HEK293 (cell line): ENCODE measurements around the gene CHAC1.
A peak's percentile ranks its signal among the peaks of the same experiment; 100 is the strongest.

Experiments used
- CTCF ChIA-PET: fragments of 350-600 bp; formaldehyde crosslinking; extraction: SDS; loops from one replicate; lab custom pipeline; 2021; ENCODE audit warnings: antibody characterized with exemption; lab: Yijun Ruan, JAX
- POLR2A ChIA-PET: fragments of 300-600 bp; formaldehyde crosslinking; extraction: SDS; loops from one replicate; lab custom pipeline; 2020; ENCODE audit warnings: antibody characterized with exemption, inconsistent platforms; lab: Yijun Ruan, JAX
- H3K27ac ChIP-seq: fragments of 200-500 bp; sonication (Bioruptor generic); 2 replicates; pipeline ENCODE4 v1.5.1; 2014; ENCODE audit warnings: low read depth, low read length, control low read depth, inconsistent platforms; ENCODE audit errors: extremely low read depth
- H3K36me3 ChIP-seq, 2 experiments: fragments of 200-500 bp in 1 of 2; sonication (Bioruptor generic) in 1 of 2; 1 replicate in 1 of 2; 2 replicates in 1 of 2; pipeline ENCODE4 v1.5.1; 2014 to 2017; ENCODE audit warnings: inconsistent platforms in 2 of 2, low read length in 2 of 2; ENCODE audit not compliant: control insufficient read depth in 2 of 2, insufficient read depth in 1 of 2
- H3K4me1 ChIP-seq: fragments of 200-500 bp; sonication (Bioruptor generic); 2 replicates; pipeline ENCODE4 v1.5.1; 2014; ENCODE audit warnings: mild to moderate bottlenecking, low read length, inconsistent platforms; ENCODE audit not compliant: control insufficient read depth, insufficient read depth
- H3K4me3 ChIP-seq: 2 replicates; pipeline ENCODE4 v1.5.1; 2011; ENCODE audit warnings: low read depth, mild to moderate bottlenecking, control low read depth, low read length, moderate library complexity
- H3K9me3 ChIP-seq: fragments of 200-500 bp; sonication (Bioruptor generic); 2 replicates; pipeline ENCODE4 v1.5.1; 2014; ENCODE audit warnings: low read depth, low read length, inconsistent platforms; ENCODE audit not compliant: control insufficient read depth, insufficient read depth
- GFI1B ChIP-seq: fragments of 450-650 bp; formaldehyde crosslinking; IDR thresholded peaks from 2 replicates; pipeline ENCODE4 v1.5.1; 2016; ENCODE audit warnings: missing biosample characterization, missing genetic modification characterization
- HIC1 ChIP-seq: fragments of 450-650 bp; formaldehyde crosslinking; IDR thresholded peaks from 2 replicates; pipeline ENCODE4 v1.5.1; 2016; ENCODE audit warnings: missing biosample characterization, missing genetic modification characterization
- HOXC10 ChIP-seq: sonication (generic); formaldehyde crosslinking; IDR thresholded peaks from 2 replicates; pipeline ENCODE4 v1.8.1; 2023; ENCODE audit warnings: mild to moderate bottlenecking, missing genetic modification reagents
- KLF1 ChIP-seq: fragments of 450-650 bp; formaldehyde crosslinking; IDR thresholded peaks from 2 replicates; pipeline ENCODE4 v1.5.1; 2016; ENCODE audit warnings: missing biosample characterization, missing genetic modification characterization
- MEIS1 ChIP-seq: sonication (generic); formaldehyde crosslinking; IDR thresholded peaks from 2 replicates; pipeline ENCODE4 v1.8.1; 2022; ENCODE audit warnings: missing genetic modification reagents, mild to moderate bottlenecking, borderline replicate concordance
- SP7 ChIP-seq: fragments of 450-650 bp; formaldehyde crosslinking; IDR thresholded peaks from 2 replicates; pipeline ENCODE4 v1.5.1; 2016; ENCODE audit warnings: missing biosample characterization, missing genetic modification characterization
- ZFHX2 ChIP-seq: fragments of 450-650 bp; formaldehyde crosslinking; conservative IDR thresholded peaks from 2 replicates; pipeline ENCODE4 v1.5.1; 2016; ENCODE audit warnings: missing biosample characterization, missing genetic modification characterization
- ZFP41 ChIP-seq: fragments of 450-650 bp; formaldehyde crosslinking; IDR thresholded peaks from 2 replicates; pipeline ENCODE4 v1.5.1; 2016; ENCODE audit warnings: missing biosample characterization, missing genetic modification characterization, borderline replicate concordance
- ZIC2 ChIP-seq: fragments of 450-650 bp; formaldehyde crosslinking; IDR thresholded peaks from 2 replicates; pipeline ENCODE4 v1.5.1; 2016; ENCODE audit warnings: missing biosample characterization, missing genetic modification characterization
- ZNF155 ChIP-seq: fragments of 450-650 bp; formaldehyde crosslinking; IDR thresholded peaks from 2 replicates; pipeline ENCODE4 v1.5.1; 2016; ENCODE audit warnings: missing biosample characterization, missing genetic modification characterization
- ZNF248 ChIP-seq: fragments of 450-650 bp; formaldehyde crosslinking; IDR thresholded peaks from 2 replicates; pipeline ENCODE4 v1.5.1; 2017; ENCODE audit warnings: missing biosample characterization, missing genetic modification characterization
- ZNF311 ChIP-seq: fragments of 450-650 bp; formaldehyde crosslinking; IDR thresholded peaks from 2 replicates; pipeline ENCODE4 v1.5.1; 2017; ENCODE audit warnings: missing biosample characterization, missing genetic modification characterization, borderline replicate concordance
- ZNF560 ChIP-seq: fragments of 450-650 bp; formaldehyde crosslinking; IDR thresholded peaks from 2 replicates; pipeline ENCODE4 v1.5.1; 2017; ENCODE audit warnings: missing biosample characterization, missing genetic modification characterization, borderline replicate concordance
- ZNF571 ChIP-seq: fragments of 450-650 bp; formaldehyde crosslinking; IDR thresholded peaks from 2 replicates; pipeline ENCODE4 v1.5.0; 2017; ENCODE audit warnings: missing biosample characterization, missing genetic modification characterization
- ZNF76 ChIP-seq: fragments of 450-650 bp; formaldehyde crosslinking; IDR thresholded peaks from 2 replicates; pipeline ENCODE4; 2016; ENCODE audit warnings: low read depth, missing biosample characterization, missing genetic modification characterization, borderline replicate concordance
- ZSCAN23 ChIP-seq: fragments of 450-650 bp; formaldehyde crosslinking; IDR thresholded peaks from 2 replicates; pipeline ENCODE4 v1.5.1; 2016; ENCODE audit warnings: missing biosample characterization, missing genetic modification characterization
- TF ChIP-seq, protein P1 (sequence below): fragments of 450-650 bp; formaldehyde crosslinking; IDR thresholded peaks from 2 replicates; pipeline ENCODE4 v1.5.1; 2016; ENCODE audit warnings: missing biosample characterization, missing genetic modification characterization
- TF ChIP-seq, protein P2 (sequence below): fragments of 450-650 bp; formaldehyde crosslinking; IDR thresholded peaks from 2 replicates; pipeline ENCODE4 v1.5.1; 2017; ENCODE audit warnings: missing biosample characterization, missing genetic modification characterization
- TF ChIP-seq, protein P3 (sequence below): fragments of 450-650 bp; formaldehyde crosslinking; conservative IDR thresholded peaks from 2 replicates; pipeline ENCODE4 v1.5.1; 2016; ENCODE audit warnings: low read depth, missing biosample characterization, missing genetic modification characterization
- TF ChIP-seq, protein P4 (sequence below): fragments of 450-650 bp; formaldehyde crosslinking; IDR thresholded peaks from 2 replicates; pipeline ENCODE4 v1.5.1; 2016; ENCODE audit warnings: missing biosample characterization, missing genetic modification characterization

Gene CHAC1

GRCh38 chr15:40929660-40930429 is 23.4 kb upstream of the CHAC1 start (continued):
- TF ChIP-seq, protein P1, sequence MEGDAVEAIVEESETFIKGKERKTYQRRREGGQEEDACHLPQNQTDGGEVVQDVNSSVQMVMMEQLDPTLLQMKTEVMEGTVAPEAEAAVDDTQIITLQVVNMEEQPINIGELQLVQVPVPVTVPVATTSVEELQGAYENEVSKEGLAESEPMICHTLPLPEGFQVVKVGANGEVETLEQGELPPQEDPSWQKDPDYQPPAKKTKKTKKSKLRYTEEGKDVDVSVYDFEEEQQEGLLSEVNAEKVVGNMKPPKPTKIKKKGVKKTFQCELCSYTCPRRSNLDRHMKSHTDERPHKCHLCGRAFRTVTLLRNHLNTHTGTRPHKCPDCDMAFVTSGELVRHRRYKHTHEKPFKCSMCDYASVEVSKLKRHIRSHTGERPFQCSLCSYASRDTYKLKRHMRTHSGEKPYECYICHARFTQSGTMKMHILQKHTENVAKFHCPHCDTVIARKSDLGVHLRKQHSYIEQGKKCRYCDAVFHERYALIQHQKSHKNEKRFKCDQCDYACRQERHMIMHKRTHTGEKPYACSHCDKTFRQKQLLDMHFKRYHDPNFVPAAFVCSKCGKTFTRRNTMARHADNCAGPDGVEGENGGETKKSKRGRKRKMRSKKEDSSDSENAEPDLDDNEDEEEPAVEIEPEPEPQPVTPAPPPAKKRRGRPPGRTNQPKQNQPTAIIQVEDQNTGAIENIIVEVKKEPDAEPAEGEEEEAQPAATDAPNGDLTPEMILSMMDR = peak; percentile 48; the same call in 1 of the 2 replicates

GRCh38 chr15:40930430-40931299 is 22.6 kb upstream of the CHAC1 start:
- ChIA-PET POLR2A (interaction anchor here (0.6 to 6.1 kb wide), 10 partner anchors 10 to 402 kb away, joined by 3 to 58 read pairs (median 4); partner anchors contain the start of genes CHAC1, NUSAP1 and OIP5), CTCF (interaction anchor here (0.6 to 5.0 kb wide), 17 partner anchors 9 to 342 kb away, joined by 3 to 32 read pairs (median 4); no protein-coding TSS in a partner anchor)
- no peaks in the 10 kb centered on the region for H3K9me3 ChIP-seq
- H3K4me3 ChIP-seq = peak overlapping the region; percentile 49
- H3K4me1 ChIP-seq = no peaks in the 10 kb centered on the region
- H3K36me3 ChIP-seq = peaks cover 0 to 3% of the 10 kb centered on the region in 2 experiments; a peak in 1 of 3 replicates
- no peak overlapping the region for H3K27ac ChIP-seq
- TF ChIP-seq GFI1B (tag by site-specific recombination) (no peak), MEIS1 (CRISPR knock-in tag) (no peak), ZNF76 (tag by site-specific recombination) (peak; percentile 72; the same call in 1 of the 2 replicates), ZSCAN23 (tag by site-specific recombination) (no peak), ZFHX2 (peak; percentile 77), ZNF571 (tag by site-specific recombination) (no peak), KLF1 (tag by site-specific recombination) (peak; percentile 34; the same call in 1 of the 2 replicates), ZFP41 (tag by site-specific recombination) (no peak), ZIC2 (tag by site-specific recombination) (peak; percentile 39), ZNF248 (tag by site-specific recombination) (no peak), ZNF311 (tag by site-specific recombination) (no peak), ZNF560 (no peak), ZNF155 (tag by site-specific recombination) (no peak), HIC1 (no peak), HOXC10 (CRISPR knock-in tag) (no peak), SP7 (tag by site-specific recombination) (peak; percentile 92)
- TF ChIP-seq, protein P2, sequence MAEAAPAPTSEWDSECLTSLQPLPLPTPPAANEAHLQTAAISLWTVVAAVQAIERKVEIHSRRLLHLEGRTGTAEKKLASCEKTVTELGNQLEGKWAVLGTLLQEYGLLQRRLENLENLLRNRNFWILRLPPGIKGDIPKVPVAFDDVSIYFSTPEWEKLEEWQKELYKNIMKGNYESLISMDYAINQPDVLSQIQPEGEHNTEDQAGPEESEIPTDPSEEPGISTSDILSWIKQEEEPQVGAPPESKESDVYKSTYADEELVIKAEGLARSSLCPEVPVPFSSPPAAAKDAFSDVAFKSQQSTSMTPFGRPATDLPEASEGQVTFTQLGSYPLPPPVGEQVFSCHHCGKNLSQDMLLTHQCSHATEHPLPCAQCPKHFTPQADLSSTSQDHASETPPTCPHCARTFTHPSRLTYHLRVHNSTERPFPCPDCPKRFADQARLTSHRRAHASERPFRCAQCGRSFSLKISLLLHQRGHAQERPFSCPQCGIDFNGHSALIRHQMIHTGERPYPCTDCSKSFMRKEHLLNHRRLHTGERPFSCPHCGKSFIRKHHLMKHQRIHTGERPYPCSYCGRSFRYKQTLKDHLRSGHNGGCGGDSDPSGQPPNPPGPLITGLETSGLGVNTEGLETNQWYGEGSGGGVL (tag by site-specific recombination) = peak; percentile 68
- TF ChIP-seq, protein P3, sequence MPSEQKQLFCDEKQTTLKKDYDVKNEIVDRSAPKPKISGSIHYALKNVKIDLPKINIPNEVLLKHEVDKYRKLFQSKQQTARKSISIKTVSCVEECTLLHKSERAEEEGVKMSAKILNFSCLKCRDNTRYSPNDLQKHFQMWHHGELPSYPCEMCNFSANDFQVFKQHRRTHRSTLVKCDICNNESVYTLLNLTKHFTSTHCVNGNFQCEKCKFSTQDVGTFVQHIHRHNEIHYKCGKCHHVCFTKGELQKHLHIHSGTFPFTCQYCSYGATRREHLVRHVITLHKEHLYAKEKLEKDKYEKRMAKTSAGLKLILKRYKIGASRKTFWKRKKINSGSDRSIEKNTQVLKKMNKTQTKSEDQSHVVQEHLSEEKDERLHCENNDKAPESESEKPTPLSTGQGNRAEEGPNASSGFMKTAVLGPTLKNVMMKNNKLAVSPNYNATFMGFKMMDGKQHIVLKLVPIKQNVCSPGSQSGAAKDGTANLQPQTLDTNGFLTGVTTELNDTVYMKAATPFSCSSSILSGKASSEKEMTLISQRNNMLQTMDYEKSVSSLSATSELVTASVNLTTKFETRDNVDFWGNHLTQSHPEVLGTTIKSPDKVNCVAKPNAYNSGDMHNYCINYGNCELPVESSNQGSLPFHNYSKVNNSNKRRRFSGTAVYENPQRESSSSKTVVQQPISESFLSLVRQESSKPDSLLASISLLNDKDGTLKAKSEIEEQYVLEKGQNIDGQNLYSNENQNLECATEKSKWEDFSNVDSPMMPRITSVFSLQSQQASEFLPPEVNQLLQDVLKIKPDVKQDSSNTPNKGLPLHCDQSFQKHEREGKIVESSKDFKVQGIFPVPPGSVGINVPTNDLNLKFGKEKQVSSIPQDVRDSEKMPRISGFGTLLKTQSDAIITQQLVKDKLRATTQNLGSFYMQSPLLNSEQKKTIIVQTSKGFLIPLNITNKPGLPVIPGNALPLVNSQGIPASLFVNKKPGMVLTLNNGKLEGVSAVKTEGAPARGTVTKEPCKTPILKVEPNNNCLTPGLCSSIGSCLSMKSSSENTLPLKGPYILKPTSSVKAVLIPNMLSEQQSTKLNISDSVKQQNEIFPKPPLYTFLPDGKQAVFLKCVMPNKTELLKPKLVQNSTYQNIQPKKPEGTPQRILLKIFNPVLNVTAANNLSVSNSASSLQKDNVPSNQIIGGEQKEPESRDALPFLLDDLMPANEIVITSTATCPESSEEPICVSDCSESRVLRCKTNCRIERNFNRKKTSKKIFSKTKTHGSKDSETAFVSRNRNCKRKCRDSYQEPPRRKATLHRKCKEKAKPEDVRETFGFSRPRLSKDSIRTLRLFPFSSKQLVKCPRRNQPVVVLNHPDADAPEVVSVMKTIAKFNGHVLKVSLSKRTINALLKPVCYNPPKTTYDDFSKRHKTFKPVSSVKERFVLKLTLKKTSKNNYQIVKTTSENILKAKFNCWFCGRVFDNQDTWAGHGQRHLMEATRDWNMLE (tag by site-specific recombination) = no peak
- TF ChIP-seq, protein P4, sequence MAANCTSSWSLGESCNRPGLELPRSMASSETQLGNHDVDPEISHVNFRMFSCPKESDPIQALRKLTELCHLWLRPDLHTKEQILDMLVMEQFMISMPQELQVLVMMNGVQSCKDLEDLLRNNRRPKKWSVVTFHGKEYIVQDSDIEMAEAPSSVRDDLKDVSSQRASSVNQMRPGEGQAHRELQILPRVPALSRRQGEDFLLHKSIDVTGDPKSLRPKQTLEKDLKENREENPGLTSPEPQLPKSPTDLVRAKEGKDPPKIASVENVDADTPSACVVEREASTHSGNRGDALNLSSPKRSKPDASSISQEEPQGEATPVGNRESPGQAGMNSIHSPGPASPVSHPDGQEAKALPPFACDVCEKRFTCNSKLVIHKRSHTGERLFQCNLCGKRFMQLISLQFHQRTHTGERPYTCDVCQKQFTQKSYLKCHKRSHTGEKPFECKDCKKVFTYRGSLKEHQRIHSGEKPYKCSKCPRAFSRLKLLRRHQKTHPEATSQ (tag by site-specific recombination) = no peak
